Smooth muscle cell of bladder (primary cell): Measurements from ENCODE around the gene SMTNL2. TPM values are rescaled to one million over a fixed set of nuclear protein-coding genes. Genes with fewer than 3 reads are reported as not detected.

ENCODE experiments used
- total RNA-seq: library from RNA; depleted of rRNA; stranded (reverse); fragments of >200 nt; gene quantifications from 2 replicates; pipeline ENCODE4 v1.2.3, GENCODE V29; 2014

SMTNL2 gene
- total RNA-seq = 0.28 and 0.37 TPM in 2 replicates

DNA sequence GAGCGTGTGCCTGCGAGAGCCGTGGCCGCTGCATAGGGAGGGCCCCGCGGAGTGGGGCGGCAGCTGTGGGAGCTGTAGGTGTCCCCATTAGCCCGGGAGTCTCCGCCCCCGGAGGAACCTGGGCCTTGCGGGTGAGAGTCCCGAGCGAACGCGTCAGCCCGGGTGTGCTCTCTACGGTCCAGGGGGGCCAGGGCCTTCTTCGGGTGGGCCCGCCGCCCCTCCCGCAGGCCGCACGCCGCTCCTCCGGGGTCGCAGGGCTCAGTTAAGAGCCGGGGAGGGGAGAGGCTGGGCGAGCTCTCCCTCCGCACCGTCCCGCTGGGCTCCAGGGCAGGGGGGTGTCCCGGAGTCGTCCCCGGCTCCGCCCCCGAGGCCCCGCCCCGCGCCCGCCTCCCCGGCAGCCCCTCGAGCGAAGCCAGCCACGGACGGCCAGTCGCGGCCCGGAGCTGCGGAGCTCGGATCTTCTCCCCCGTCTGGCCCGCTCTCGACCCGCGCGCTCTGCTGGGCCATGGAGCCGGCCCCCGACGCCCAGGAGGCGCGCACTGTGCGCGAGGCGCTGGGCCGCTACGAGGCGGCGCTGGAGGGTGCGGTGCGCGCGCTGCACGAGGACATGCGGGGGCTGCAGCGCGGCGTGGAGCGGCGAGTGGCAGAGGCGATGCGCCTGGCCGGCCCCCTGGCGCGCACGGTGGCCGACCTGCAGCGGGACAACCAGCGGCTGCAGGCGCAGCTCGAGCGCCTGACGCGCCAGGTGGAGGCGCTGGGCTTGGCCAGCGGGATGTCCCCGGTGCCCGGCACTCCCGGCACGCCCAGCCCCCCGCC is at the start of gene SMTNL2:
SMTNL2 (plus strand) TSS at position 429 of the 816 bp plus-strand sequence; CDS start at position 506, 77 bp downstream.

DNA sequence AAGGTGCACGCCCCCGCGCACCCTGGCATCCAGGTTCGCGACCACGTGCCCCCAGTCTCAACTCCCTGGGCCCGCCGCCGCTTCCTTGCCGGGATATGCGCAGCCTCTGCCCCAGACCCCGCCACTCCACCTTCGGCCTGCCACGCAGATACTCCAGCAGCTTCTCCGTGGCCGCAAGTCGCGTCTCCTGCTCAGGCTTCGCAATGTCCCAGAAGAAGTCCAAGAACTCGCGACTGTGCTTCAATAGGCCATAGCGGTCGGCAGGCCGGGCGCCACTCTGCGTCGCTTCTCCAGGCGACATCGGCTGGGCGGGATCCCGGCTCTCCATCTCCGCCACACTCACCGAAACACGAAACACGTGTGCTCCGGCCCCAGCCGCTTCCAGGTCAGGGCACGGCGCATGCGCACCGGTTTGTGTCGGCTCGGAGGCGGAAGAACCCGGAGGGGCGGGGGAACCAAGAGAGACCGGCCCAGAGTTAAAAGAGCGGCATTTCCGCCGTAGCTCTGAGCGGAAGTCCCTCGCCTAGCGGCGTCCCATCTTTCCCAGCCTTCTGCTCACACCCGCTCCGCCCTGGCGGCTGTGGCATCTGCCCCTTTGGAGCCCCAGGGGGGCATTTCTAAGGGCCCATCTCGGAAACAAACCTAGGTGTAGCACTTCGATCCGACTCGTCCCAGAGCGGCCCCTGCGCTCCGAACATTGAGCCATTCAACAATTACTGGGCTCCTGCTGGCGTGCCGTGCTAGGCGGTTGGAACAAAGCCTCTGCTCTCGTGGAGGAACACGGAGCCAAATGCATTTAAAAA is 29.1 kb upstream of the SMTNL2 start, which contains the start of gene MYBBP1A:
MYBBP1A (minus strand) TSS at position 388 of the 803 bp plus-strand sequence; CDS start at position 328, 60 bp downstream.

DNA sequence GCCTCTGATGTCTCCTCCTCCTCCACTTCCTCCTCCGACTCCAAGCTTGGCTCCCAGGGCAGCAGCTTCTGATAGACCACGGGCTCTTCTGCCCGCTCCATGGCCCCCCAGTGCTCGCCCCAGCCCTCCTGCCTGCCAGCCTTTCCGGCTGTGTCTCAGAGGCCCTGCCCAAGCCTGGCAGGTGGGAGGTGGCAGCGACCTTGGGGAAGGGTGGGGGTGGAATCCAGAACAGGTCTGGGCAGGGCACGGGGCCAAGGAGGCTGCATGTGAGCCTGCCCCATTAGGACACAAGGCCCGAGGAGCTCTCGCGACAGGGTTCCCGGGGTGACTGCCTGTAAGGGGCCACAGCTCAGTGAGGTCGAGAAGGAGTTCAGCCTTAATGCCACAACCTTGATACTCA is 23.9 kb upstream of the SMTNL2 start, which contains the start of gene GGT6:
GGT6 (minus strand) TSS at position 157 of the 400 bp plus-strand sequence; CDS start at position 101, 56 bp downstream.

DNA sequence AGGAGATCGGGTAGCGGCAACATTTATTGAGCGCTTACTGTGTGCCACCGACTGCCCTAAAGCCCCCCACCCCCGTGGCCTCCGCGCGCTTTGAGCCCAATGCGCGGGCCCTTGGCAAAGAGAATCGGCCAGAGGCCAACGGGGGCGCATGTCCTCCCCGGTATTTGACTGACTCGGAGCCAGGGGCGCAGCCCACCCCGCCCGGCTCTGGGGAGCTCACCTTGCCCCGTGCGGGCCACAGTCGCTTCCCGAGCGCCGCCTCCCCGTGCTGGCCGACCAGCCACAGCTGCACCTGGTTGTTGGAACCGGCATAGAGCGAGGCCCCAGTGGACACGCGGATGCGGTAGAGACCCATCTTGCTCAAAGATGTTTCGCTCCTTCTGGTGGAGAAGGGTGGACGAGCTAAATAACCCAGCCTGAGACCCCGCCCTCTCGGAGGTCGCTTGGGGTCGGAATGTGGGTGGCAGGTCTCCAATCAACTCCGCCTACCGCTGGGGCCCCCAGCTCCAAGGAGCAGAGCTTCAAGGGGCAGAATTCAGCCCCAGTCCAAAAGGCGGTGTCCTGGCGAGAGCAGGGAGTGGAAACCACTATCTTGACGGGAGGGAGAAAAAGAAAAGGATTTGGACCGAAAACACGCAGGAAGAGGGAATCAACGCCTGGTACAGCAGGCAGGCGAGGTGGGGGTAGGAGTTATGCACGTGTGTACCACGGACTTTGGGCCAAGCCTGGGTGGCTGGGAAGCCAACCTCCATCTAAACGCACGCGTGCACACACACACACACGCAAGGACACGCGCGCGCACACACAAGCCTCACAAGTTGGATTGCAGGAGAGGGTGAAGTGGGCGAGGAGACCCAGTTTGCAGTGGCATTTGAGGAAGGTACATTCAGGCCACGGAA is 57.2 kb downstream of the SMTNL2 start, which contains the start of gene ALOX15:
ALOX15 (minus strand) TSS at position 382 of the 899 bp plus-strand sequence; CDS start at position 355, 27 bp downstream.

Other genes with a start within 250 kb of the SMTNL2 start
- 17.9 and 19.3 TPM in 2 replicates for gene UBE2G1, start 217.9 kb upstream of the SMTNL2 start, total RNA-seq
- under 0.01 and 0.09 TPM in 2 replicates for gene SPNS3, start 150.6 kb upstream of the SMTNL2 start, total RNA-seq
- gene SPNS2, start 85.6 kb upstream of the SMTNL2 start, total RNA-seq = 3.7 and 5.3 TPM in 2 replicates
- 43.8 and 59.7 TPM in 2 replicates for gene MYBBP1A, start 29.1 kb upstream of the SMTNL2 start, total RNA-seq
- gene GGT6, start 24.0 kb upstream of the SMTNL2 start, total RNA-seq = not detected in 2 replicates
- not detected in 2 replicates for gene ALOX15, start 57.1 kb downstream of the SMTNL2 start, total RNA-seq
- gene PELP1, start 119.6 kb downstream of the SMTNL2 start, total RNA-seq = 9.0 and 11.9 TPM in 2 replicates
- 2.1 and 3.2 TPM in 2 replicates for gene ARRB2, start 126.1 kb downstream of the SMTNL2 start, total RNA-seq
- gene MED11, start 146.9 kb downstream of the SMTNL2 start, total RNA-seq = 10.4 and 16.5 TPM in 2 replicates
- 0.09 and 0.14 TPM in 2 replicates for gene ZMYND15, start 155.3 kb downstream of the SMTNL2 start, total RNA-seq
- gene CXCL16, start 155.4 kb downstream of the SMTNL2 start, total RNA-seq = 1.8 and 2.1 TPM in 2 replicates
- not detected in 2 replicates for gene TM4SF5, start 187.4 kb downstream of the SMTNL2 start, total RNA-seq
- 0.74 and 3.3 TPM in 2 replicates for gene VMO1, start 201.8 kb downstream of the SMTNL2 start, total RNA-seq
- gene GLTPD2, start 204.4 kb downstream of the SMTNL2 start, total RNA-seq = not detected in 2 replicates
- 164 and 179 TPM in 2 replicates for gene PSMB6, start 211.6 kb downstream of the SMTNL2 start, total RNA-seq
- gene PLD2, start 222.6 kb downstream of the SMTNL2 start, total RNA-seq = 14.2 and 15.8 TPM in 2 replicates
- gene MINK1, start 248.8 kb downstream of the SMTNL2 start, total RNA-seq = 17.1 and 21.0 TPM in 2 replicates